Measurements from ENCODE around the gene LCN9.

Gene LCN9

DNA sequence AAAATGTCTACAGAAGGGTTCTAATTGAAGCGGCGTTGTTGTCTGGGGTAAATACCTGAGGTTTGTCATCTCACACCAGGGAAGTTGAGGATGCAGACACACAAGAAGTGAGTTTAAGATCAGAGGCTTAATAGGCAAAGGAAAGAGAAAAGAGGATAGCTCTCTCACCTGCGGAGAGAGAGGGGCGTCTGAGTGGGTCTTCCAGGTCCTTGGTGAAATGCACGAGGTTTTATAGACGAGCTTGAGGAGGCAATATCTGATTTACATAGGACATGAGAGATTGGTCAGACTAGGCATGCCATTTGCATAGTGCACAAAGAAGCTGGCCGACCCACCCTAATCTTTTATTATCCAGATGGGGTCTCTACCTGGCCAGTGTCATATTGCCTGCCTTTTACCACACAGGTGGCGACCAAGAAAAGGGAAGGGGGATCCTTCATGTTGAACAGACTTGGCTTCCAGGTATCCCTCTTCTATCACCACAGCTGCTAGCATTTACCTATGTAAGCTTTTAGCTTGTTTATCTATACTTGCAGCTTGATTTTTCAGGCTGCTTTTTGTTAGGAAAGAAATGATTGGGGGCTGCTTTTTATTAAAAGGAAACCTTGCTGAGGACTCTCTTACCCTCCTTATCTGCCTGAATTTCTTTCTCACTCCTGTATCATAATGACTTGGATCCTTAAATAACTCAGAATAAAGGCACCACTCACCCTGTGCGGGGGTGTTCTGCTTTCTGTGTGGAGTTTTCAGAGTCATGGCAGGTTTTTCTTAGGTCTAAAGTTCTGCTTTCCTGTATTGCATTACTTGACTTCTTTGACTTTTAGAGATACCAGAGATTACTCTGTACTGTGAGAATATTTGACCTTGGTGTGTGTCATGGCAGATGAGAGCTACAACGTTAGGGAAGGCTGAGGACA is 14.4 kb upstream of the LCN9 start:
- TF ChIP-seq, protein P1, sequence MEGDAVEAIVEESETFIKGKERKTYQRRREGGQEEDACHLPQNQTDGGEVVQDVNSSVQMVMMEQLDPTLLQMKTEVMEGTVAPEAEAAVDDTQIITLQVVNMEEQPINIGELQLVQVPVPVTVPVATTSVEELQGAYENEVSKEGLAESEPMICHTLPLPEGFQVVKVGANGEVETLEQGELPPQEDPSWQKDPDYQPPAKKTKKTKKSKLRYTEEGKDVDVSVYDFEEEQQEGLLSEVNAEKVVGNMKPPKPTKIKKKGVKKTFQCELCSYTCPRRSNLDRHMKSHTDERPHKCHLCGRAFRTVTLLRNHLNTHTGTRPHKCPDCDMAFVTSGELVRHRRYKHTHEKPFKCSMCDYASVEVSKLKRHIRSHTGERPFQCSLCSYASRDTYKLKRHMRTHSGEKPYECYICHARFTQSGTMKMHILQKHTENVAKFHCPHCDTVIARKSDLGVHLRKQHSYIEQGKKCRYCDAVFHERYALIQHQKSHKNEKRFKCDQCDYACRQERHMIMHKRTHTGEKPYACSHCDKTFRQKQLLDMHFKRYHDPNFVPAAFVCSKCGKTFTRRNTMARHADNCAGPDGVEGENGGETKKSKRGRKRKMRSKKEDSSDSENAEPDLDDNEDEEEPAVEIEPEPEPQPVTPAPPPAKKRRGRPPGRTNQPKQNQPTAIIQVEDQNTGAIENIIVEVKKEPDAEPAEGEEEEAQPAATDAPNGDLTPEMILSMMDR (IDR thresholded peaks at IDR 0.05; ENCODE audit: low read length, missing control alignments), result no peak
- no peak overlapping the region for H3K4me3 ChIP-seq (replicated peaks; ENCODE audit: low read depth, low read length)
- DNase-seq (ENCODE audit: low read depth), result no peak

DNA sequence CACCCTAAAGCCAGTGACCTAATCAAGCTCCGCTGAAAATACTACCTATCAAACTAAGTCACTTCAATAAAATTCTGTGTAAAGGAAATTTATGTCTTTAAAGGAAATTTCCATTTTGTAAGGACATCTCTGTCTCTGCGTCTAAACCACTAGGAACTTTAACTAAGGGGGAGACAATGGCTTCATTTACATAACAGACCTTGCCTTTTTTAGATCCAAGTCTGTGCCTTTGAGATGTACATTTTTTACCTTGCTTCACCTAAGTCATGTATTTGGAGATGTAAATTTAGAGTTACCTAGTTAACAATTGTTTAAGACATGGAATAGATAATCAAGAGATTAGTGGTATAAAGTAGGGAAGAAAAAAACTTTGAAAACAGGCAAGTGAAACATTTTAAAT is 13.6 kb upstream of the LCN9 start:
- no peak overlapping the region for H3K4me3 ChIP-seq (replicated peaks; ENCODE audit: low read depth, low read length)

DNA sequence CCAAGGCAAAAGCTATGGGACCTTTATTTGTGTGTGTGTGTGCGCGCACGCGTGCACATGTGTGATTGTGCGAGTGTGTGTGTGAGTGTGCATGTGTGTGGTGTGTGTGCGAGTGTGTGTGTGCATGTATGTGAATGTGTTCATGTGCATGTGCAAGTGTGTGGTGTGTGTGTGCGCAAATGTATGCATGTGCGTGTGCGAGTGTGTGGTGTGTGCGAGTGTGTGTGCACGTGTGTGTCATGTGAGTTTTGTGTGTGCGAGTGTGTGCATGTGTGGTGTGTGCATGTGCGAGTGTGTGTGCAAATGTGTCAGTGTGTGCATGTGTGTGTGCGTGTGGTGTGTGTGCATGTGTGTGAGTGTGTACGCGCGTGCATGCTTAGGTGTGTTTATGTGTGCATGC is 12.7 kb upstream of the LCN9 start:
- no peak overlapping the region for H3K4me3 ChIP-seq (replicated peaks; ENCODE audit: low read depth, low read length)
- TF ChIP-seq, protein P1 (IDR thresholded peaks at IDR 0.05; ENCODE audit: low read length, missing control alignments), result no peak
- no peak for DNase-seq (ENCODE audit: low read depth)

More for the DNA sequence above, 13.6 kb upstream of the LCN9 start:
- DNase-seq (ENCODE audit: low read depth), result no peak
- TF ChIP-seq, protein P1 (IDR thresholded peaks at IDR 0.05; ENCODE audit: low read length, missing control alignments), result no peak

DNA sequence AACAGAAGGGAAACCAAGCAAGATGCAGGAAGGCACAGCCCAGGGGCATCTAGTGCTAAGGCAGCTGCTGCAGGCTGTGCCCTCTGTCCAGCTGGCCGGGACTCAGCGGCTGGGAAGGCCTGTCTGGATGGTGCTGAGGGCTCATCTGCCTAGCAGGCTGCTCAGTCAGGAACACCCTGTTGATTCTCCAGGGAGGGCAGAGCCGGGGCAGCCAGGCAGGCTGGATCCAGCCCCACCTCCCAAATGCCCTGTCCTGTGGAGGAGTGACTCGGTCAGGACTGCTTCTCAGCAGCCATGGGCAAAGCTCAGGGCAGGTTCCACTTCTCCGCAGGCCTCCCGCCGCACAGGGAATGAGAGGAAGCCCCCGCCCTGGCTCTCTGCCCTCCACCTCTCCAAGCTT is 7.8 kb upstream of the LCN9 start:
- H3K4me3 ChIP-seq (replicated peaks; ENCODE audit: low read depth, low read length), result no peak overlapping the region
- DNase-seq (ENCODE audit: low read depth), result no peak
- TF ChIP-seq, protein P1 (IDR thresholded peaks at IDR 0.05; ENCODE audit: low read length, missing control alignments), result no peak

DNA sequence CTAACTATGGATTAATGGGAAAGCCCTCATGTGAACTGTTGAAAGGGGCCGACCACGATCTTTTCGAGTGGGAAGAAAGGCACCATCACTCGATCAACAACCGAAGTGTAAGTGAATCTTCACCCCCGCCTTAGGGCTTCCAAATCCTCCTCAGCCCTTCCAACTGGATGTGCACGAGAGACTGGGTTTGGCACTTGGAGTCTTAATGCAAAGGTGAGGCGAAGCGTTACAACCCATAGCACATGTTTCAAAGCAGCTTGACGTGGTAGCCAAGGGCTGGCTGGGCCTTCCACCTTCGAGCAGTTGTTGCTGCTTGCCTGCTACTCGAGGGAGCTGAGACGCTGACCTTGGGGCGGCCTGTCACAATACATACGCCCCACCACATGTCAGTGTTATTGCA is 5.7 kb upstream of the LCN9 start:
- TF ChIP-seq, protein P1 (IDR thresholded peaks at IDR 0.05; ENCODE audit: low read length, missing control alignments), result no peak
- no peak overlapping the region for H3K4me3 ChIP-seq (replicated peaks; ENCODE audit: low read depth, low read length)
- DNase-seq (ENCODE audit: low read depth), result no peak

DNA sequence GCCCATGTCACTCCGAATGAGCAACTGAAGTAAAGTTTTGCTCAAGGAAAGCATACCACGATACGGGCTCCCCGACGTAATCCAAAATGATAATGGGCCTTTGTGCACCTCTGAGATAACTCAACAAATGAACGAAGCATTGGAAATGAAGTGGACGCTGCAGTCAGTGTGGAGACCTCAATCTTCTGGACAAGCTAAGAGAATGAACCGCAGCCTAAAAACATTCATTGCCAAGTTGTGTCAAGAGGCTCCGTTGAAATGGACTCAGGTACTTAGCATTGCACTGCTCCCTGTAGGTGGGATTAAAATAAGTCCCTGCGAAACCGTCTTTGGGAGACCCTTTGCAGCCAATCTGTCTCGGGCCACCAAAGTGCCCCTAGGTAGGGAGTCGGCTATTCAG is 3.9 kb upstream of the LCN9 start:
- no peak overlapping the region for H3K4me3 ChIP-seq (replicated peaks; ENCODE audit: low read depth, low read length)
- TF ChIP-seq, protein P1 (IDR thresholded peaks at IDR 0.05; ENCODE audit: low read length, missing control alignments), result no peak
- no peak for DNase-seq (ENCODE audit: low read depth)

DNA sequence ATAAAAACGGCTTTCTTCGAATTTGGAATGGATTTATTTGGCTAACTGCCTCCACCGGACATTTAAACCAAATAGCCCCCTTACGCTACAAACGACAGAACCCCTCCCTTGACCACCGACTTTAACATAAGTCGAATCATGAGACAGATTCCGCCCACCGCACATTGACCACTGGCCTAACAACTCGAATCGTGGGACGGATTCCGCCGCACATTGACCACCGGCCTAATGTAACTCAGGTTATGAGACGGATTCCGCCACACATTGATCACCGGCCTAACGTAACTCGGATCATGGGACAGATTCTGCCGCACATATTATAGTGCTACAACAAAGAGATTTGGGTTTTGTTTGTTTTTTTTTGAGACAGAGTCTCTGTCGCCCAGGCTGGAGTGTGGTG is 2.7 kb upstream of the LCN9 start:
- TF ChIP-seq, protein P1 (IDR thresholded peaks at IDR 0.05; ENCODE audit: low read length, missing control alignments), result no peak
- DNase-seq (ENCODE audit: low read depth), result no peak
- H3K4me3 ChIP-seq (replicated peaks; ENCODE audit: low read depth, low read length), result no peak overlapping the region
